Left hindlimb (tissue), 1 donor: Measurements from ENCODE around the gene MALSU1.
A peak's percentile ranks its signal among the peaks of the same experiment; 100 is the strongest.

Source experiments
- DNase-seq: peaks from one replicate; pipeline ENCODE4 v3.0.0-alpha.2; 2018

The MALSU1 gene

DNA sequence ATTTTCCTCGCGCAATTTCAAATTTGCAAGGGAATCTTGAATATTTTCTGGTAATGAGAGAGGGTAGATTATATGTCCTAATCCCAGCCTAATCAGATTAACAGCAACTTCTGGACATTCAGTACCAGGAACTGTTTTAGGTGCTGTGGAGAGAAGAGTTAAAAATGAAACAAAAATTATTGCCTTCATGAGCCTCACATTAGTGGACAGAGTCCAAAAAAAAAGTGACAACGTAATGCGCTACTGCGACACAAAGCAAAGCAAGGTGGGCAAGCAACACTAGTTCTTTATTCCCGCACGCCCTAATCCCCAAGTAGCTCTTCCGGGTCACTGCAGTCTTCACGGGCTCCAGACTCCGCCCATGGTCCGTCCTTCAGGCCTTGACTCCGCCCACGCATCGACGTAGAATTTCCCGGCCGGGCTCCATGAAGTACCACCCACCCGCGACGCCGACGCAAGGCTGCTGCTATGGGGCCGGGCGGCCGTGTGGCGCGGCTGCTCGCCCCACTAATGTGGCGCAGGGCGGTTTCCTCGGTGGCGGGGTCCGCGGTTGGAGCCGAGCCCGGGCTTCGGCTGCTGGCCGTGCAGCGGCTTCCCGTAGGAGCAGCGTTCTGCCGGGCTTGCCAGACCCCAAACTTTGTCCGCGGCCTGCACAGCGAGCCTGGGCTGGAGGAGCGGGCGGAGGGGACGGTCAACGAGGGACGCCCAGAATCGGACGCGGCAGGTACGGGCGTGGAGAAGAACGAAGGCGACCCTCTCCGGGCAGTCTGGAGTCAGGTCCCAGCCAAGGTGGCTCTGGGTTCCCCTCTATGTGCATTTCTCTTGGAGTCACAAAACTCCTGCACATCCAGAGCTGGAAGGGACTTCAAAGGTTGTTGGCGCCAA lies at the start of gene MALSU1:
TSS of gene MALSU1 (plus strand) at position 455 of the 885 bp plus-strand sequence. CDS start at position 469, 14 bp downstream.
- peak; percentile 97 for DNase-seq

DNA sequence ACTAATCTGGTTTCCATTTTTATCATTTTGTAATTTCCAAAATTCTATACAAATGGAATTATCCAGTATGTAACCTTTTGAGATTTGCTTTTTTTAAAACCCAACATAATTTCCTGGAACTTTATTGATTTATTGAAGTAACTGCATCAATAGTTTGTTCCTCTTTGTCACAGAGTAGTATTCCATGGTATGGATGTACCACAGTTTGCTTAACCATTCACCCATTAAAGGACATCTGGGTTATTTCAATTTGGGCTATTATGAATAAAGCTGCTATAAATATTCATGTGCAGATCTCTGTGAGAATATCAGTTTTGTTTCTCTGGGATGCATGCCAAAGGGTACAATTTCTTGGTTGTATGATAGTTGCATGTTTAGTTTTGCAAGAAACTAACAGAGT lies 49.7 kb upstream of the MALSU1 start:
- DNase-seq = no peak

DNA sequence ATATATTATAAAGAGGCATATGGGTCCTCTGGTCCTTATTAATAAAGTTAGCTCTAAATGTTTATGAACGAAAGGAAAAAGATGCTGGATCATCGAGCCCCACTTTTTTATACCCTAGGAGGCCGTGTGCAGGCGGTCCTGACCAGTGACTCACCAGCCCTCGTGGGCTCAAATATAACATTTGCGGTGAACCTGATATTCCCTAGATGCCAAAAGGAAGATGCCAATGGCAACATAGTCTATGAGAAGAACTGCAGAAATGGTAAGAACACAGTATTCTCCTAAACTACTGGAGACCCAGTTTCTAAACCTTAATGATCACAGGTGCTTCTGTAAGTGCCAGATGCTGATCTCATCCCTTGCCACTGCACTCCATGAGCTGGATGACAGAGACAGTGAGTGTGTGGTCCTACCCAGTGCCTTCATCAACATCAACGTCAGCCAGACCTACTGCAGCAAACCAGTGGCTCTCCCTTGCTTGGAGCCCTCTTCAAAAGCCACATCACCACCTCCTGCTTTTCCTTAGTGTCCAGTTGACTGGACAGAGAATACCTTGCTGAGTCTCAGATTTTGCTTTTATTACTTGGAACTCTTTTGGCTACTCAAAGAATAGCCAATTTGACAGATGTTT lies 45.0 kb upstream of the MALSU1 start:
- no peak for DNase-seq

DNA sequence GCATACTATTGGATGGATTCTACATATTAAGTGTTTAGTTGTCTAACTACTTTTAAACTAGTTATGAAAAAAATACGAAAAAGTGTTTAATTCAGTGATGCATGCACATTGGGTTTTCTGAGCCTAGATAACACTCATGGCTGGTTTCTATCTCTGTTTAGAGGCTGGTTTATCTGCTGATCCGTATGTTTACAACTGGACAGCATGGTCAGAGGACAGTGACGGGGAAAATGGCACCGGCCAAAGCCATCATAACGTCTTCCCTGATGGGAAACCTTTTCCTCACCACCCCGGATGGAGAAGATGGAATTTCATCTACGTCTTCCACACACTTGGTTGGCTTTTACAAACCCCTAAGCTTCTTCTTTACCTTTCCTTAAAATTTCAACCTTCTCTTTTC lies 42.4 kb upstream of the MALSU1 start:
- no peak for DNase-seq

DNA sequence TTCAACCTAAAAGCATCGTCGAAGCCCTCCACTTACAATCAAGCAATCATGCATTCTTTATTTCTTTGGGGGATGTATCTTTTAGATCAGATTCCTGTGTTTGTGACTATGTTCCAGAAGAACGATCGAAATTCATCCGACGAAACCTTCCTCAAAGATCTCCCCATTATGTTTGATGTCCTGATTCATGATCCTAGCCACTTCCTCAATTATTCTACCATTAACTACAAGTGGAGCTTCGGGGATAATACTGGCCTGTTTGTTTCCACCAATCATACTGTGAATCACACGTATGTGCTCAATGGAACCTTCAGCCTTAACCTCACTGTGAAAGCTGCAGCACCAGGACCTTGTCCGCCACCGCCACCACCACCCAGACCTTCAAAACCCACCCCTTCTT lies 38.8 kb upstream of the MALSU1 start:
- no peak for DNase-seq

DNA sequence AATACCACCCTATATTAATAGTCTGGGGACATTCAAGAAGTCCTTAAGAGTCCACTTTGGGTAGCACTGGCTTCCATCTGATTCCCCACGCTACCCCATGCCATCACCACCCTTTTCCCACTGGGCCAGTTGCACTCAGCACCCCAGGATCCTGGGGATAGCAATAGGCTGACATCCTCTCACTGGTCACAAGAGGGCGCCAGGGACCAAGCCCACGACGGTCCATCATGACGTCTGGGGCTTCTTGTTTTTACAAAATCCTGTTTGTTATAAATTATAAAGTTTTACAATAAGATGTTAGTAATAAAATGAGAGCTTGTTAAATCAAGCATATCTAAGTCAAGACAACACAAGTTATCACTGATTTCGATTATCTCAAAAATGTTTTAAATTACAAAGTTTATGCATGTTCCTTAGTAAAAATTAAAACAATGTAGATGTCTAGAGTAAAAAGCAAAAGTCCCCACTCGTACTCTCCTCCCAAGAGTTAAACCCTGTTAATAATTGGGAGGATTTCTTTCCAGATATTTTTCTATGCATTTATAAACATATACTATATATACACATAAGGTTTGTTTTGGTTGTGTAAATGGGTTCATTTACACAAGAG lies 37.2 kb upstream of the MALSU1 start:
- peak; percentile 41 for DNase-seq

DNA sequence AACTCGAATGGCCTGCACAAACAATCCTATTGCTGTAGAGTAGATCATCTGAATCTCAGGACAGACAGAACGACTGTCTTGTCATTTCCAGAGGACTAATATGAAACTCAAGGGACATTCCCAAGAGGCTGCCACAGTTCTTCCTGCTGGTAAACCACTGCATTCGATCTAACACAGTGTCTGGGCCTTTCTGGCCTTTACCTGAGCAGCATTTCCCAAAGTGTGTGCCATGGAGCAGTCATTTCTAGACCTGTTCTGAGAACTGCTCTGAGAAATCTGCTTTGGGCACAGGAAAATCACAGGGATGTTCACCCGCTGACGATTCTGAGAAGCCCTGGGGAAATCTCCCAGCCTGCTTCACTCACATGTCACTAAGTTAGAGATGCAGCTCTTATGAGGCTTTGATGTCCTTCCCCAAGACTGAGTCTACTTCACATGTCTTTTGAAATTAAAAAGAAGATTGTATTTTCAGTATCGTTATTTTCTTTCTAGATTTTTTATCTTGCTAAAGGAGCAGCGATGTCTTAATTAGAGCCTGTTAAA lies 34.2 kb upstream of the MALSU1 start:
- DNase-seq = no peak

DNA sequence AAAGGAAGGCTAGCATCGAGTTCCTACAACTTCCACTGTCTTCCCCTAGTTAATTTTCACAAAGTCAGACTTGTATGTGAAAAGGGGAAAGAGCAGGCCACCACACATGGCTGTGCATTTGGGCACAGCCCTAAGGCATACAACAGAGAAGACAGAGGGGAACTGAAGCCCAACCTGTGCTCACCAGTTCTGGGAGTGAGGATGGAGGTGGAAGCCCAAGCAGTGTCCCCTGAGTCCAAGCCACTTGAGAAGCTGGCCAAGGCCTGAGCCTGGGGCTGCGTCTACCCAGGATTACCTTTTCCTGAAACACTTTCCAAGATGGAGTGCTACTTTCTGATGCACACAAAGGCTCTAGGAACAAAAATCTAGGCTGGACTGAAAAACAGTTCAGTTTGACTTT lies 32.2 kb upstream of the MALSU1 start:
- DNase-seq = no peak

DNA sequence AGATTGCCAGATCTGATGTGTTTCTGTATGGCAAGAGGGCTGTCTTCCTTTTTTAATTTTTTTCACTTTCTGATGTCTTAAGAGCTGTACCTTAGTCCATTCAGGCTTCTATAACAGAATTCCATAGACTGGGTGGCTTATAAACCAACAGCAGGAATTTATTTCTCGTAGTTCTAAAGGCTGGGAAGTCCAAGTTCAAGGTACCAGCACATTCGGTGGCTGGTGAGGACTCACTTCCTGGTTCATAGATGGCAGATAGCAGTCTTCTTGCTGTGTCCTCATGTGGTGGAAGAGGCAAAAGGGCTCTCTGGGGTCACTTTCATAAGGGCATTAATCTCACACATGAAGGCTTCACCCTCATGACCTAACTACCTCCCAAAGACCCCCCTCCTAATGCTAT lies 31.8 kb upstream of the MALSU1 start:
- DNase-seq = no peak

DNA sequence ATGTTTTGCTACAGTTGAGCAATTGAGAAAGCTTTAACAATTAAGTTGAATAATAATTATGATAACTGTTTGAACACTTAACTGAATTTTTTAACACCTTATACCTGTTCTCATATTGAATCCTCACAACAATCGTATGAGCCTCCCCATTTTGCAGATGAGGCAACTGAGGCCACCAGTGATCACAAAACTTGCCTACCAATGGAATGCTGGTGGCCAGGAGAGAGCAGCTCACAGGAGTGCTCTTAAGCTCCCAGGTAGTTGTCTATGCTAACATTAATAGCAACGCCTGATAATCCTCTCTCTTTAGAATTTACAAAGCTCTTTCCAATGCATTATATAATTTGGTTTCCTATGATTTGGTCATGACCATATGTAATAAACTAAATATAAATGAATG lies 31.0 kb upstream of the MALSU1 start:
- no peak for DNase-seq

DNA sequence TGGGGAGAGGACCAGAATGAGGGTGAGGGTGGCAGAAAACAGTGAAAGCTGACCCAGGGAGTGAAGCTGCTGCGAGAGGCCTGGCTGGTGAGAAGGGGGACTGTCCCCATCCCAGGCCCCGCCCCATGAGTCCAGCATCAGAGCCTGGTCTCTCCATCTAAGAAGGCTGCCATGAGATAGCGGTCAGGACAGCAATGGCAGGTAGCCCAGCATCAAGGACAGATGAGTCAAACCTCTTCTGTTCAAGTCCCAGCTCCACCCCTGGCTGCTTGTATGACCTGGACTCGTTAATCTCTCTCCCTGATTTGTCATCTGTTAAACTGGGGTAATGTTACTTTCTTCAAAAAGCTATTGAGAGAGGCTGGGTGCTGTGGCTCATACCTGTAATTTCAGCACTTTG lies 30.4 kb upstream of the MALSU1 start:
- no peak for DNase-seq

DNA sequence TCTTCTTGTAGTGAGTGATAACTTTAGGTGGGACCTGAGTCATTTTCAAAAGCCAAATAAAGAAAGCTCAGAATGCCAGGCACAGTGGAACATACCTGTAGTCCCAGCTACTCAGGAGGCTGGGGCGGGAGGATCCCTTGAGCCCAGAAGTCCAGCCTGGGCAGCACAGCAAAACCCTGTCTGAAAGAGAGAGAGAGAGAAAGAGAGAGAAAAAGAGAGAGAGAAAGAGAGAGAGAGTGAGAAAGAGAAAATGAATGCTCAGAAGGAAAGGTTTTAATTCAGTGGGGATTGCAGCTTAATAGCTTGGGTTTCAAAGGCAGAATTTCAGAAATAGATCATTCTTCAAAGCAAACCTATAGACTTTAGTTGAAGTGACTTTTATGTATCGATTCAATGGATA lies 26.9 kb upstream of the MALSU1 start:
- DNase-seq = no peak

DNA sequence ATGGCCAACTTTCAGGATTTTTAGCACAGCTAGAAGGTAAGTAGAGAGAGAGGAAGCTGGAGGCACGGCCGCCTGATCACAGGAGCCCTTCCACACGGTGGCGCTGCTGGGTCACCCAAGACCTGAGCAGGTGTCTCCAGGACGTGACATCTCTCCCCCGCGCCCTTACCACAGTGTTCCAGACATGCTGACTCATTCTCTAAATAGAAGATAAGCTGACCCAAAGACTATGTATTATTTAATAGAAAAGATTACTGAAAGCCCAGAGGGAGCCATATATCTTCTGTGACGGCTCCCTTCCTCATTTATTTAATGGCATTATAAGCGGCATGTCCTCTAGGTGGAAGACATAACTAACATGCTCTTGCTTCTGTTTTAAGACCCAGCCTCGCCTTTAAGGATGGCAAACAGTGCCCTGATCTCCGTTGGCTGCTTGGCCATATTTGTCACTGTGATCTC lies 26.0 kb upstream of the MALSU1 start:
- peak; percentile 59 for DNase-seq

DNA sequence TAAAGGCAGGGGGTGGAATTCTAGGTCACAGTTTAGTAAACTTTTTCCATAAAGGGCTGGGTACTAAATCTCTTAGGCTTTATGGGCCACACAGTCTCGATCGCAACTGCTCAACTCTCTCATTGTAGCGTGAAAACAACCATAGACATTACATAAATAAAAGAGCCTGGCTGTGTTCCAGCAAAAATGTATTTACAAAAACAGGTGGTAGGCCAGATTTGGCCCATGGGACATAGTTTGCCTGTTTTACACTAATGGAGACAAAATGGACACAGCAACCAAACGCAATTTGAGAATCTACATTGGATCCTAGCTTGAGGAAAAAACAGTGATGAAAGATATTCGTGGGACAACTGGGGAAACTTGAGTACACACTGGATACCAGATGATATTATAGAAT lies 23.2 kb upstream of the MALSU1 start:
- no peak for DNase-seq

DNA sequence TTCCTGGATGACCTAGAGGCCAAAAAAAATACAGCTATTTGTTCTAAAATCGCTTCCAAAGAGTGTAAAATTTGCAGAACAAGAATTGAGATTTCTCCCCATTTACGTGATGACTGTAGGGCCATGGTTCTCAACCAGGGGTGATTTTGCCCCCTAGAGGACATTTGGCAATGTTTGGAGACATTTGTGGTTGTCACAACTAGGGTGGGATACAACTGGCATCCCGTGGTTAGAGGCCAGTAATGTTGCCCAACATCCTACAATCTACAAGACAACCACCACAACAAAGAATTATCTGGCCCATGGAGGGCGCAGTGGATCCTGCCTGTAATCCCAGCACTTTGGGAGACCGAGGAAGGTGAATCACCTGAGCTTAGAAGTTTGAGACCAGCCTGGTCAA lies 22.8 kb upstream of the MALSU1 start:
- DNase-seq = no peak

DNA sequence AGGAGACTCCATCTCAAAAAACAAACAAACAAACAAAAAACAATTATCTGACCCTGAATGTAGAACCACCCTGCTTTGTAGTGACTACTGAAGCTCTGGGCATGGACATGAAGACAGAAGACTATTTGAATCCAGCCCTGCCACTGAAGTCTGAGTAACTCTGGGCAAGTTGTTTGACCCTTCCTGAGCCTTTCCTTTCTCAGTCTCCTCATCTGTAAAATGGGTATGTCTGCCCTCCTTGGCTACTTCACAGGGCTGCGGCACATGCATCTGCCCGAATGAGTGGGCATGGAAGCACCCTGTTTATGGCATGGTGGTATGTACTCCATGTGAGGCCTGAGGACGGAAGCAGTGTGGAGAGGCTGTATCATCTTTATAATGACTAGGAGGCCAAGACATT lies 22.2 kb upstream of the MALSU1 start:
- DNase-seq = no peak

DNA sequence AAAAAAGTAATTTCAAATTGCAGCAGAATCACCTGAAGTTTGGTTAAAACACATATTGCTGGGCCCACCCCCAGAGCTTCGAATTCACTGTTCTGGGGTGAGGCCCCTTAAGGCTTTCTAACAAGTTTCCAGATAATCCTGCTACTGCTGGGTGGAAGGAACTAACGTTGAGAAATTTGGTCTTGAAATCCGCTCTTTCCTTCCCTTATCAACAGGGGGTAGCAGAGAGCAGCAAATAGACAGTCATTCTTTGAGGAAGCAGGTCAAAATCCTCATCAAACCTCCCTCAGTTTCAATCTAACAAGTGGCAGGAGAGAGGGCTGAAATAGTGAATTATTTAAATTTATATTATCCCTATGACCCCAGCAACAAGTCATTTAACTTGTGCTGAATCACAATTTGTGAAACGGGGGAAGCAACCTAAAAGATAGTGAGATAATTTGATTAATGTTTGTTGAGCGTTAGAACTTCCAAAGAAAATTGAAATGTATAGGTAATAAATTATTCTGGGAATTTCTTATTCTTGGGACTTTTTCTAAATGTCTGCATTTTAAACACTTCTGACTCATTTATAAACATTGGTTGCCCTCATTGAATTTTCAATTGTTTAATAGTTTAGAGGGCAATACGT lies 21.7 kb upstream of the MALSU1 start:
- no peak for DNase-seq

DNA sequence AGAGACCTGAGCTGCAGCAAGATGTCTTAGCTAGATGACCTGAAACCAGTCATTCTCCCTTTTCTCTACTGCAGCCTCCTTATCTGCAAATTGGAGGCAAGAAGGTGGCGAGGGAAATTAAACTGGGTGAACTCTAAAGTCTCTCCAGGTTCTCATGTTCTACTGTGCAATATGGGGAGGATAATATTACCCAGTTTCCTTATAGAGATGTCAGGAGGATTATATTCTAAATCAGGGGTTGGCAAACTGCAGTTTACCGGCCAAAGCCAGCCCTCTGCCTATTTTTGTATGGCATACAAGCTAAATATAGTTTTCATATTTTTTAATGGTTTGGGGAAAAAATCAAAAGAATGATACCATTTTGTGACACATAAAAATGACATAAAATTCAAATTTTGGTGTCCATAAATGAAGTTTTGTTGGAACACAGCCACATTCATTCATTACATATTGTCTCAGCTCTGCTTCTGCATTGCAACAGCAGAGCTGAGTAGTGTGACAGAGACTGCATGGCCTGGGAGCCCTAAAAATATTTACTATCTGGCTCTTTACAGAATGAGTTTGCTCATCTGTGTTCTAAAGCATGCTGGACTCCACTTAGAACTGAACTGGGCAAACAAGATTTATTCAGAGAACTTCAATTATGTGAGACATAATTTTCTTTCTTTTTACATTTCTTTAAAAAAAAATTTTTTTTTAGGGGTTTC lies 19.2 kb upstream of the MALSU1 start:
- no peak for DNase-seq

DNA sequence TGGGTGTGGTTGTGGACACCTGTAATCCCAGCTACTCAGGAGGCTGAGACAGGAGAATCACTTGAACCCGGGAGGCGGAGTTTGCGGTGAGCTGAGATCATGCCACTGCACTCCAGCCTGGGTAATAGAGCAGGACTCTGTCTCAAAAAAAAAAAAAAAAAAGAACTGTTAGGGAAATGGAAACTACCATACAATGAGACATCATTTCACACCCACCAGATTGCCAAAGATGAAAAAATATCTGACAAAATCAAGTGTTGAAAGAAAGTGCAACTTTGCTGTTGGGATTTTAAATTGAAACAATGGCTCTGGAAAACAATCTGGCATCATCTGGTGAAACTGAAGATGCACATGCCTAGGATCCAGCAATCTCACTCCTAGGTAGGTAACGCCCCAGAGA lies 16.1 kb upstream of the MALSU1 start:
- no peak for DNase-seq

DNA sequence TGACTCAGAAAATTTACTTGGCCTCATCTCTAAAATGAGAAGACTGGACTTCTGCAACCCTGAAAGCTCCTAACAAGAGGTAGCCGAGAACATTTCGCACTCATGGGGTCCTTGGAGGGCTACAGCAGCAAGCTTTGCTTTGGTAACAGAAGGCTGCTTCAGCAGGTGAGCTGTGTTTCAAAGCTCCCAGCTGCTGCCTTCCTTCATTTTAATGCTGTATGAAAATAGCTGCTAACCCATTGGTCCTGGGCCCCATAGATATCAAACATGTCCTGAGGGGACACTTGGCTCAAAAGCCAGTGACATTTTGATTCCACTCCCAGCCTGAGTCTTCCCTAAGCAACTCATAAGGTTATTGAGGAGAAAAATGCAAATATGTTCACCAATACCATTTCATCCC lies 14.3 kb upstream of the MALSU1 start:
- no peak for DNase-seq

DNA sequence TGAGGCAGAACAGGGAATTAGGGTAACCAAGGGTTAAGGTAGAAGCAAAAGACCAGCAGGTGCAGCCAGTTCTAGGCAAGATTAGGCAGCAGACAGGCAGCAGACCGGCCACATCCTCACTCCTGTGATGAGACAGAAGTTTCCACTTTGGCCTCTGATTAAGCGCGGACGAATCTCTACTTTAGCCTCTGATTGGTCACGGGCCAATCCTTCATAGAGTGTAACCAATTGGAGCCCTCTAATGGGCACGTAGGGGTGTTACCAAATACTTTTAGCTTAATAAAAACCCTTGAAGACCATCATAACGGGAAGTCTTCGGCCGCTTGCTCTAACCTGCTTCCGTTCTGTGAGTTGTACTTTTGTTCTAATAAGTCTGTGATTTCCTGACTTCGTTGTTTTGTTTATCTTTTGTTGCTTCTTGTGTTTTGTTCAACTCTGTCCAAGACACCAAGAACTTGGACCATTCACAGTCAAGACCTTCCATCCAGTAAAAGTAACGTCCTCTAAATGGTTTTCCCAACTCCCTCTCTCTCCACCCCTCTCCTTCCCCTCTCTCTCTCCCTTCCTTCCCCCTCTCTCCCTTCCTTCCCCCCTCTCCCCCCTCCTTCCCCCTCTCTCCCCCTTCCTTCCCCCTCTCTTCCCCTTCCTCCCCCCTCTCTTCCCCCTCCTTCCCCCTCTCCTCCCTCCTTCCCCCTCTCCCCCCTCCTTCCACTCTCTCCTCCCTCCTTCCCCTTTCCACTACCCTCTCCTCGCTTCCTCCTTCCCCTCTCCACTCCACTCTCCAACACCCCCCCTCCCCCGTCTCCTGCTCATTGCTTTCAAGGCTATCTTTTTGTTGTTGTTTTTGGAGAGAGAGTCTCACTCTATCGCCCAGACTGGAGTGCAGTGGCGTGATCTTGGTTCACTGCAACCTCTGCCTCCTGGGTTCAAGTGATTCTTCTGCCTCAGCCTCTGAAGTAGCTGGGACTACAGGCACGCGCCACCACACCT lies 13.2 kb upstream of the MALSU1 start:
- DNase-seq = no peak
